ENCODE results near the gene TLX1.

TLX1 gene

GRCh38 chr10:101095550-101096213 is 35.4 kb upstream of the TLX1 start:
- Histone ChIP-seq H3K9me3 (ENCODE audit: control insufficient read depth, low read length) (no peaks in the 10 kb centered on the region), H3K36me3 (ENCODE audit: control insufficient read depth, insufficient read depth, low read length, severe bottlenecking) (no peaks in the 10 kb centered on the region), H3K4me1 (ENCODE audit: control insufficient read depth, insufficient read depth, low read length) (no peaks in the 10 kb centered on the region), H3K9ac (ENCODE audit: low read length) (no peak overlapping the region), H3K4me3 (ENCODE audit: low read length) (no peak overlapping the region), H3K27me3 (replicated peaks; ENCODE audit: control insufficient read depth, insufficient read depth, low read length) (peaks cover 68% of the 10 kb centered on the region)
- peak; percentile 77 for DNase-seq (ENCODE audit: low read depth)

GRCh38 chr10:101096378-101096777 is 34.7 kb upstream of the TLX1 start:
- no peak for DNase-seq (ENCODE audit: low read depth)
- Histone ChIP-seq H3K4me1 (ENCODE audit: control insufficient read depth, insufficient read depth, low read length) (no peaks in the 10 kb centered on the region), H3K36me3 (ENCODE audit: control insufficient read depth, insufficient read depth, low read length, severe bottlenecking) (no peaks in the 10 kb centered on the region), H3K9ac (ENCODE audit: low read length) (no peak overlapping the region), H3K4me3 (ENCODE audit: low read length) (no peak overlapping the region), H3K9me3 (ENCODE audit: control insufficient read depth, low read length) (no peaks in the 10 kb centered on the region), H3K27me3 (replicated peaks; ENCODE audit: control insufficient read depth, insufficient read depth, low read length) (peaks cover 69% of the 10 kb centered on the region)

GRCh38 chr10:101097881-101098280 is 33.2 kb upstream of the TLX1 start:
- no peaks in the 10 kb centered on the region for H3K36me3 ChIP-seq (ENCODE audit: control insufficient read depth, insufficient read depth, low read length, severe bottlenecking)
- peaks cover 76% of the 10 kb centered on the region for H3K27me3 ChIP-seq (replicated peaks; ENCODE audit: control insufficient read depth, insufficient read depth, low read length)
- no peak overlapping the region for H3K9ac ChIP-seq (ENCODE audit: low read length)
- H3K9me3 ChIP-seq (ENCODE audit: control insufficient read depth, low read length) = no peaks in the 10 kb centered on the region
- no peaks in the 10 kb centered on the region for H3K4me1 ChIP-seq (ENCODE audit: control insufficient read depth, insufficient read depth, low read length)
- no peak overlapping the region for H3K4me3 ChIP-seq (ENCODE audit: low read length)
- no peak for DNase-seq (ENCODE audit: low read depth)

GRCh38 chr10:101099901-101100300 is 31.2 kb upstream of the TLX1 start:
- H3K9ac ChIP-seq (ENCODE audit: low read length) = no peak overlapping the region
- H3K36me3 ChIP-seq (ENCODE audit: control insufficient read depth, insufficient read depth, low read length, severe bottlenecking) = no peaks in the 10 kb centered on the region
- H3K27me3 ChIP-seq (replicated peaks; ENCODE audit: control insufficient read depth, insufficient read depth, low read length) = peaks cover 79% of the 10 kb centered on the region
- no peaks in the 10 kb centered on the region for H3K4me1 ChIP-seq (ENCODE audit: control insufficient read depth, insufficient read depth, low read length)
- H3K4me3 ChIP-seq (ENCODE audit: low read length) = no peak overlapping the region
- no peak for DNase-seq (ENCODE audit: low read depth)
- no peaks in the 10 kb centered on the region for H3K9me3 ChIP-seq (ENCODE audit: control insufficient read depth, low read length)

- Histone ChIP-seq H3K27me3 (replicated peaks; ENCODE audit: control insufficient read depth, insufficient read depth, low read length) (peaks cover 71% of the 10 kb centered on the region), H3K9ac (ENCODE audit: low read length) (no peak overlapping the region), H3K9me3 (ENCODE audit: control insufficient read depth, low read length) (no peaks in the 10 kb centered on the region), H3K4me3 (ENCODE audit: low read length) (no peak overlapping the region), H3K4me1 (ENCODE audit: control insufficient read depth, insufficient read depth, low read length) (no peaks in the 10 kb centered on the region), H3K36me3 (ENCODE audit: control insufficient read depth, insufficient read depth, low read length, severe bottlenecking) (no peaks in the 10 kb centered on the region)
- DNase-seq (ENCODE audit: low read depth) = no peak
These were observed 29.7 kb upstream of the TLX1 start for GRCh38 chr10:101101372-101101881.

GRCh38 chr10:101103430-101103829 is 27.7 kb upstream of the TLX1 start:
- H3K4me3 ChIP-seq (ENCODE audit: low read length) = no peak overlapping the region
- H3K27me3 ChIP-seq (replicated peaks; ENCODE audit: control insufficient read depth, insufficient read depth, low read length) = peaks cover 74% of the 10 kb centered on the region
- H3K9me3 ChIP-seq (ENCODE audit: control insufficient read depth, low read length) = no peaks in the 10 kb centered on the region
- H3K9ac ChIP-seq (ENCODE audit: low read length) = no peak overlapping the region
- H3K4me1 ChIP-seq (ENCODE audit: control insufficient read depth, insufficient read depth, low read length) = no peaks in the 10 kb centered on the region
- no peak for DNase-seq (ENCODE audit: low read depth)
- no peaks in the 10 kb centered on the region for H3K36me3 ChIP-seq (ENCODE audit: control insufficient read depth, insufficient read depth, low read length, severe bottlenecking)

GRCh38 chr10:101106351-101106750 is 24.7 kb upstream of the TLX1 start:
- peaks cover 64% of the 10 kb centered on the region for H3K27me3 ChIP-seq (replicated peaks; ENCODE audit: control insufficient read depth, insufficient read depth, low read length)
- no peaks in the 10 kb centered on the region for H3K36me3 ChIP-seq (ENCODE audit: control insufficient read depth, insufficient read depth, low read length, severe bottlenecking)
- H3K9me3 ChIP-seq (ENCODE audit: control insufficient read depth, low read length) = no peaks in the 10 kb centered on the region
- no peak for DNase-seq (ENCODE audit: low read depth)
- no peak overlapping the region for H3K9ac ChIP-seq (ENCODE audit: low read length)
- H3K4me3 ChIP-seq (ENCODE audit: low read length) = no peak overlapping the region
- no peaks in the 10 kb centered on the region for H3K4me1 ChIP-seq (ENCODE audit: control insufficient read depth, insufficient read depth, low read length)

- Histone ChIP-seq H3K9ac (ENCODE audit: low read length) (no peak overlapping the region), H3K4me3 (ENCODE audit: low read length) (no peak overlapping the region), H3K9me3 (ENCODE audit: control insufficient read depth, low read length) (no peaks in the 10 kb centered on the region), H3K4me1 (ENCODE audit: control insufficient read depth, insufficient read depth, low read length) (no peaks in the 10 kb centered on the region), H3K27me3 (replicated peaks; ENCODE audit: control insufficient read depth, insufficient read depth, low read length) (peaks cover 59% of the 10 kb centered on the region), H3K36me3 (ENCODE audit: control insufficient read depth, insufficient read depth, low read length, severe bottlenecking) (no peaks in the 10 kb centered on the region)
- DNase-seq (ENCODE audit: low read depth) = no peak
These were observed 23.3 kb upstream of the TLX1 start for GRCh38 chr10:101107771-101108170.

- DNase-seq (ENCODE audit: low read depth) = no peak
- no peak overlapping the region for H3K9ac ChIP-seq (ENCODE audit: low read length)
- H3K36me3 ChIP-seq (ENCODE audit: control insufficient read depth, insufficient read depth, low read length, severe bottlenecking) = no peaks in the 10 kb centered on the region
- no peaks in the 10 kb centered on the region for H3K9me3 ChIP-seq (ENCODE audit: control insufficient read depth, low read length)
- H3K27me3 ChIP-seq (replicated peaks; ENCODE audit: control insufficient read depth, insufficient read depth, low read length) = peaks cover 63% of the 10 kb centered on the region
- no peak overlapping the region for H3K4me3 ChIP-seq (ENCODE audit: low read length)
- H3K4me1 ChIP-seq (ENCODE audit: control insufficient read depth, insufficient read depth, low read length) = no peaks in the 10 kb centered on the region
These were observed 20.1 kb upstream of the TLX1 start for GRCh38 chr10:101110856-101111523.

- Histone ChIP-seq H3K36me3 (ENCODE audit: control insufficient read depth, insufficient read depth, low read length, severe bottlenecking) (no peaks in the 10 kb centered on the region), H3K4me3 (ENCODE audit: low read length) (no peak overlapping the region), H3K9ac (ENCODE audit: low read length) (no peak overlapping the region), H3K9me3 (ENCODE audit: control insufficient read depth, low read length) (no peaks in the 10 kb centered on the region), H3K4me1 (ENCODE audit: control insufficient read depth, insufficient read depth, low read length) (no peaks in the 10 kb centered on the region), H3K27me3 (replicated peaks; ENCODE audit: control insufficient read depth, insufficient read depth, low read length) (peaks cover 66% of the 10 kb centered on the region)
- no peak for DNase-seq (ENCODE audit: low read depth)
These were observed 19.6 kb upstream of the TLX1 start for GRCh38 chr10:101111547-101111946.

GRCh38 chr10:101112799-101113594 is 18.1 kb upstream of the TLX1 start:
- Histone ChIP-seq H3K27me3 (replicated peaks; ENCODE audit: control insufficient read depth, insufficient read depth, low read length) (peaks cover 60% of the 10 kb centered on the region), H3K36me3 (ENCODE audit: control insufficient read depth, insufficient read depth, low read length, severe bottlenecking) (no peaks in the 10 kb centered on the region), H3K9ac (ENCODE audit: low read length) (no peak overlapping the region), H3K4me3 (ENCODE audit: low read length) (no peak overlapping the region), H3K9me3 (ENCODE audit: control insufficient read depth, low read length) (no peaks in the 10 kb centered on the region), H3K4me1 (ENCODE audit: control insufficient read depth, insufficient read depth, low read length) (no peaks in the 10 kb centered on the region)
- DNase-seq (ENCODE audit: low read depth) = no peak
